Measurements from ENCODE around the gene SLC44A5. TPM values are rescaled to one million over a fixed set of nuclear protein-coding genes. Genes with fewer than 3 reads are reported as not detected.

The SLC44A5 gene
- total RNA-seq, 2 donors from 2014 or later = 0.07 TPM; not detected in 1

DNA sequence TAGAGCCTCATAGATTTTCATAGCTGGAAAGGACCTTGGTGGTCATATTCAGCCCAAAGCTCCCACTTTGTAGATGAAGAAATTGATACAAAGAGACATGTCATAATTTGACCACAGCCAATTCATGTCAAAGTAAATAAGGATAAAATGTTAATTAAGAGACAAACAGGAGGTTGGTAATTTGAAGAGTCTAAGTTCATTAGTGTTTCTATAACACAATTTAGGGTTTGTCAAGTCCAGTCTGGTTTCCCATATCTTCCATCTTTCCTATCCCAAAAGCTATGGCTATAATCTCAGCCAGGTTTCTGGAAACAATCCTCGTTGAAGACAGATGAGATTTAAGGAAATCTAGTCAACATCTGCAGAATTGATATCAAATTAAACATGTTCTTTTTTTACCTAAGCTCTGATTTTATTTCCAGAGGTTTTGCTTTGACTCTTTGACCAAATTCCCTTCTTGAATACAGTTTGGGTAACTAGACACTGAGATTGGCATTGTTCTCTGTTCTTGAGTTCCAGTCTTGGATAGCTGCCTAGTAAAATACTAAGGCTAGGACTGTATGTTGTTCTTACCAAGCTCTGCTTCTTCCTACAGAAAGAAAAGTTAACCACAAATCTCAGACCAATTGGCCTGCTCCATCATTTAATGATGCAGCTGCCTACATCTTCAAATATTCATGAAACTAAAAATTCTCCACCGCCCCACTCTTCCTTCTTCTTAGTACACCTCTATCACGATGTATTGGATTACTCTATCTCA lies 62.0 kb downstream of the SLC44A5 start:
- ATAC-seq = no peak
- peaks cover 0 to 6% of the 10 kb centered on the region in 2 donors for H3K9me3 Mint-ChIP-seq
- no peak overlapping the region for H3K27ac Mint-ChIP-seq
- DNase-seq (ENCODE audit: low spot score in 2 of 2) = no peak
- H3K36me3 Mint-ChIP-seq = peaks cover 0 to 7% of the 10 kb centered on the region in 2 donors

DNA sequence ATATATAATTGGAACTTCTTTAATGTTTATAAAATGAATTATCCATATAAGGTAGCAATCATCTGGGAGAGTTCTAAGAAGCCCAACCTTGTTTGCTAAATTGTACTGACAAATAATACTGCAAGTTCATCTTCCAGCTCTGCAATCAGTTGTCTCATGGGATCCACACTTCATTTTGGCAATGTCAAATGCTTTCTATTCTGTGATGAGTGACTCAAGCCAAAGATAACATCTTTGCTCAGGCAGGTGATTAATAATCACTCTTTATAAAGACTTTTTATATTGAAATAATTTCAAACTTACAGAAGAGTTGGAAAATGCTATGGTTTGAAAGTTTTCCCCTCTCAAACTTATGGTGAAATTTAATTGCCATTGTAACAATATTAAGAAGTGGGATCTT lies 67.2 kb downstream of the SLC44A5 start:
- peaks cover 0 to 6% of the 10 kb centered on the region in 2 donors for H3K9me3 Mint-ChIP-seq
- H3K27ac Mint-ChIP-seq = no peak overlapping the region
- DNase-seq (ENCODE audit: low spot score in 2 of 2) (no peak), ATAC-seq (no peak)
- no peaks in the 10 kb centered on the region for H3K36me3 Mint-ChIP-seq

DNA sequence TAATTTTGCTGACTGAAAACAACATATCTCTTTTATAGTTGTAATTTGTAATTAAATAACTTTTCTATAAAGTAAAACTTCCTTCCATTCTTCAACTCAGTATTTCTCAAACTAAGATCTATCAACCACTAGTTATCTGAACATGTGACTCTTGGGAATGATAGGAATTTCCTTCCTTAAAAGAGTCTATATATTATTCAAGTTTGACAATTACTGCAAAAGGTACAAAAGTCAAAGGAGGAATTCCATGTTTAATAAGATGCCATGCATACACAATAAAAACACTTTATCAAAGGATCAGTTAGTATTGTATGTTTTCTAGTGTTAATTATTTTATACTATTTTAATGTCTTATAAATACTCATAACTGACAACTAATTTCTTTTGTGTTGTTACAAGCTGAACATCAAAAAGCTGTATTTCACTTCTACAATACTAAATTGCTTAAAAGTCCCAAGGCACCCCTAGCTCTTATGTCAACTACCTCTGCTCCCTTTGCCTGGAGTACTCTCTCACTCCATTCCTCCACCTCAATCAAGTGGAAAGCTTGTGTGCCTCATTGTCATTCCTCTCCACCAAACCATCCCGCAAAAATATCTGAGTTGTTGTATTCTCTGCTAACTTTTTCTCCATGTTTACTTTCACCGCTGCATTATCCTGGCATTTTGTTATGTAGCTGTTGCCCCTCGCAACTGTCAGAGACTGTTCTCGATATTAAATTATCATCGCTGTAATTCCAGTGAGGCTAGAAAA lies 67.9 kb downstream of the SLC44A5 start:
- Mint-ChIP-seq H3K36me3 (no peaks in the 10 kb centered on the region), H3K27ac (no peak overlapping the region), H3K9me3 (peaks cover 0 to 6% of the 10 kb centered on the region in 2 donors)
- DNase-seq (ENCODE audit: low spot score in 2 of 2) = no peak
- ATAC-seq = no peak

DNA sequence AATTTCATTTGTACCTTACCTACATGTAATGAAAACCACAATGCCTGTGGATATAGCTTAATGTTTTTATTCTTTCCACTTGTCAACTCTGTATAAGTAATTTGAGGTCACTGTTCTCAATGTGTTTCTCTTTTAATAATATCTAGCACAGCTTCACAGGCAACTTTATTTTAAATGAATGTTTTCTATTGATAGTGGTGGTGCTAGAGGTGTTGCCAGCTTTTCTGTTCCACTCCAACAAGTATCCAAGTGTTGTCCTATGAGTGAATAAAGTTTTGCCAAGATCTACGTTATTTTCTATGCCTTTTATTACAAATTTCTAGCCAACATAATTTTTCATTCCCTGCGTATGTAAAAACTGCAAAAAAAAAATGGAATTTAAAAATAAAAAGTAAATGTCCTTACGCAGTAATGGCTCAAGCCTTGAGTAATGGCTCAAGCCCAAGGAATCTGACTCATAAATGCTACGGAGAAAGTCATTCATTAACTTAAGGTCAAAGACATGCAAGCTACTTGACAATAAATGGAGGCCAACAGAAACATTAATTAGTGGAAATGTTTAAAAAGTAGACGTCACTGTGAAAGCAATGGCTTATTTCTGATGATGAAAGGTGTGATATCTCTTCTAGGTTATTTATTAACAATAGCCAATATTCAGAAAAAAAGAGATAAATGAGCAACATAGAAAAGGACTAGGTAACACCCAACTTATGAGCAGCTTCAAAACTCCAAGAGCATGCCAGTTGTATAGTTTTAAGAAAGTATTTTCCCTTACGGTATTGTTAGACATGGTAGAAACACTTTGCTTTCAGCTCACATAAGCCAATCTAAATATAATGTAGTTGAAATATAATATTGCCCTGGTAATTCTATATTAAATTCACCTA lies 71.4 kb downstream of the SLC44A5 start:
- Mint-ChIP-seq H3K27ac (no peak overlapping the region), H3K9me3 (no peaks in the 10 kb centered on the region), H3K36me3 (no peaks in the 10 kb centered on the region)
- no peak for ATAC-seq
- DNase-seq (ENCODE audit: low spot score in 2 of 2) = no peak

DNA sequence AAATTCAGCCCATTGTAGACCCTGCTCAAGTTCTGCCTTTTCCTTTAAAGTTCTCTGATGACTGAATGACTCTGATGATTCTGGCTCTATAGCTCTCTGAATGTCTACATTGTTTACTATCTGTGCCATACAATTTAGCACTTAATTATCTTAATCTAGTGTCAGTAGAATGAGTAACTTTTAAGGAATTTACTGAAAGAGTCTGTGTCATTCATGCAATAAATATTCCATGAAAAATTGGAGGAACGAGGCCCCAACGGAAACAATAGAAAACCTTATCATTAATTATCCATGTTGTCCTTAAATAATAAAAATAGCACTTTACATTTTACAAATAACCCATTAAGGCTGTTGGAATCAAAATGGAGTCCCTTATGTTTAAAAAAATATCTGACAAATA lies 77.8 kb downstream of the SLC44A5 start:
- H3K27ac Mint-ChIP-seq = no peak overlapping the region
- no peaks in the 10 kb centered on the region for H3K36me3 Mint-ChIP-seq
- no peak for DNase-seq (ENCODE audit: low spot score in 2 of 2)
- no peaks in the 10 kb centered on the region for H3K9me3 Mint-ChIP-seq
- ATAC-seq = no peak

DNA sequence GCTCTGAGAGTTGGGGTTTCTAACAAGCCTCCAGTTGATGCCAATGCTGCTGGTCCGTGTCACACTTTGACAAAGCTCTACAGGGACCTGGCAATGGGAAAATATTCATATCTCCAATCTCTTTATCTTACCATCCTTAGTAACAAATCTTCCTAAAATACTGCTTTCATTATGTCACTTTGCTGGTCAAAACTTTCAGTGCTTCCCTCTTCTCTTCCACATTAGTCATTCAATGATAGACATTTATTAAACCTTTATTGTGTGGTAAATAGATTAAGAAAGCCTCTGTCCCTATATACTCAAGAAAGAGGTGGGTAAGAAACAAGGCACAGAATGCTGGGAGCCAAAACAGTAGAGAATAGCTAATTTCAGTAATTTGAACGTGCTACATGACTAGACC lies 79.3 kb downstream of the SLC44A5 start:
- ATAC-seq (no peak), DNase-seq (ENCODE audit: low spot score in 2 of 2) (no peak)
- Mint-ChIP-seq H3K27ac (no peak overlapping the region), H3K9me3 (no peaks in the 10 kb centered on the region), H3K36me3 (no peaks in the 10 kb centered on the region)

DNA sequence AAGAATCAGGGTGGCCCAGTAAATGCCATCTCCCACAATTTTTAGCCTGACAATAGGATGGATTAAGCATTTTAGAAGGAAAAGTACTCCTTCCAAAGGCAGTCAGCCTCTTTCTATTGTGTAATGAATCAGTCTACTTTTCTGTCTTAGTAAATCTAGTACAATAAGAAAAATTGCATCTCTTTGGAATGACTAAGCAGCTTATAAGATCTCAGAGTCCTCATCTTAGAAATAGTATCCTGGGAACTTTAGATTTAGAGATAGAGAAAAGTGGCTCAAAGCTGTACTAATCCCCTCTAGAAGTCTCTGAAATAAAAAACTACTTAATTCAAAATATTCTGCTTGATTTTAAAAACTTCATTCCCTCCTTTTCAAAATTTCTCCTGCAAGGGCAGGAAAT lies 81.4 kb downstream of the SLC44A5 start:
- Mint-ChIP-seq H3K9me3 (no peaks in the 10 kb centered on the region), H3K27ac (no peak overlapping the region), H3K36me3 (no peaks in the 10 kb centered on the region)
- DNase-seq (ENCODE audit: low spot score in 2 of 2) (no peak), ATAC-seq (no peak)

DNA sequence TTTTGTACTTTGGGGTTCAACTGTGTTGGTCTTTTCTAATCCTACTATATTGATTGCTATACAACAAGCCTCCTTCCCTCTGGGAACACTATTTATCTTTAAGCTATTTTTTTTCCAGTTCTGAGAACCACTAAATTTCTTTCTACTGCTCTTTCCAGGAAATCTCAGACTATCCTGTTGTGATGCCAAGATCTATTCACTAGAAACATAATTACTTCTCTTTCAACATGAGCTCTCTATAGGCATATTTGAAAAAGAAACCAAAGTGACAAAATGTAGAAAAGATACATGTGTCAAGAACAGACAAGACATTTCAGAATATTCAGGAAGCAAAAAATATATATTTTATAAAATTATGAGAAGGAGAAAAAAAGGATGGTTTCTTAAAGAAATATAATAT lies 82.9 kb downstream of the SLC44A5 start:
- no peak overlapping the region for H3K27ac Mint-ChIP-seq

DNA sequence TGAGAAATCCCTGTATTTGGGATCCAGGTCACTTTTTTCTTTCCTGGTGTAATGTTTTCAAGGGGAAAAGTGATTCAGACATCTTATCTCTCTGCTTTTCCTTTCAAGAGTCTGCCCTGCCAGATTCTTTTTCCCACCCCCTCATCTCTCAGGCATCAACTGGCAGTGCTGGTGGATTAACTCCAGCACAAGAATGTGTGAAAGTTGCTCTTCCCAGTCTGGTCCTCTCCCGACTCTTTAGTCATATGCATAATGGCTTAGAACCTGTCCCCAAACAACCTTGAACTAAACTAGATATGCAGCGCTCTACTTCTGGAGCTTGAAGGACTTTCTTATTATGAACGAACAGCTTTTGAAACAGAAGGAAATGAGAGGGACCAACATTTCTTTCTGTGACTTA lies 88.5 kb downstream of the SLC44A5 start:
- Mint-ChIP-seq H3K36me3 (no peaks in the 10 kb centered on the region), H3K27ac (no peak overlapping the region), H3K9me3 (no peaks in the 10 kb centered on the region)
- DNase-seq (ENCODE audit: low spot score in 2 of 2) (no peak), ATAC-seq (no peak)

More for the DNA sequence above, 82.9 kb downstream of the SLC44A5 start:
- Mint-ChIP-seq H3K36me3 (no peaks in the 10 kb centered on the region), H3K9me3 (no peaks in the 10 kb centered on the region)
- DNase-seq (ENCODE audit: low spot score in 2 of 2) = no peak
- ATAC-seq = no peak

DNA sequence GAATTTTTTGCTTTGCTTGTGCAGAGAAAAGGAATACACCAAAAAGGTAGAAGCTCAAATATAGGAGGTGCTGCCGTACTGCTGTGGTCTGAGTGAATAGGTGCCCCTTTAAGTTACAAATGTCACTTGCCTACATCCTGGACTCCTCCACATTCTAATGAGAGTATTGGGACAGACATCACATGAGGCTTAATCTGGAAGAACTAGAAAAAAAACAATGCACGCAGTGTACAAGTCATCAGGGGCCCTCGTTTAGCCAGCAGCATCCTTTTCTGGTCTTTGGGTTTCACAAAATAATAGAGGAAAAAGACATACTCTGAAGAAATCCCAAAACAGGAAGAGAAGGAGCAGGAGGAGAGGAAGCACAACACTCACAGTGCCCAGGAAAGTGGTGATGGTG lies 89.3 kb downstream of the SLC44A5 start:
- ATAC-seq = no peak
- Mint-ChIP-seq H3K9me3 (no peaks in the 10 kb centered on the region), H3K36me3 (no peaks in the 10 kb centered on the region), H3K27ac (no peak overlapping the region)
- DNase-seq (ENCODE audit: low spot score in 2 of 2) = no peak

DNA sequence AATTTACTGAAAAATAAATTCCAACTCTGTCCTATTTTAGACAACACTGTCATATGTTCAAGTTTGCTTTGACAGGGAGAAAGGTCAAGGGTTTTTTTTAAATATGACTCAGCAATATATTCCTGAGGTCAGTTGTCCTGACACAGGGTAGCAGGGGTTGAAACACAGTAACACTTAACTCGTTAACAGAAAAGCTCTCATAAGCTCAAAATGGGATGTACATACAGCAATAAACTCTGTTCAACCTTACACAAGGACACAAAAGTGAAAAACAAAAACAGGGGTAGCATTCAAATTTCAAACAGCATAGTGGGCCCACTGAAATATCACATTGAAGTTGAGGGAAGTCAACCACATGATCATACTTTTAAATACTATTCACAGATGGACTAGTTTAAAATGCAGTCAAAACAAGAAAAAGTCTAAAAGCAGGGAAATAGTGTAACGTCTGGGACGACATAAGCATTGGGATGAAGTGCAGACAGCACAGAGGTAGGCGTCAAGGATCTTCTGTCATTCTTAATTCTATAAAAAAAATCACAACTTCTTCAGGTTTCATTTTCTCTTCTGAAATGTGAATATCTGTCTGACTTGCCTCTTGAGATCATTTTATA lies 89.9 kb downstream of the SLC44A5 start:
- Mint-ChIP-seq H3K27ac (no peak overlapping the region), H3K36me3 (no peaks in the 10 kb centered on the region), H3K9me3 (no peaks in the 10 kb centered on the region)
- ATAC-seq = no peak
- no peak for DNase-seq (ENCODE audit: low spot score in 2 of 2)

DNA sequence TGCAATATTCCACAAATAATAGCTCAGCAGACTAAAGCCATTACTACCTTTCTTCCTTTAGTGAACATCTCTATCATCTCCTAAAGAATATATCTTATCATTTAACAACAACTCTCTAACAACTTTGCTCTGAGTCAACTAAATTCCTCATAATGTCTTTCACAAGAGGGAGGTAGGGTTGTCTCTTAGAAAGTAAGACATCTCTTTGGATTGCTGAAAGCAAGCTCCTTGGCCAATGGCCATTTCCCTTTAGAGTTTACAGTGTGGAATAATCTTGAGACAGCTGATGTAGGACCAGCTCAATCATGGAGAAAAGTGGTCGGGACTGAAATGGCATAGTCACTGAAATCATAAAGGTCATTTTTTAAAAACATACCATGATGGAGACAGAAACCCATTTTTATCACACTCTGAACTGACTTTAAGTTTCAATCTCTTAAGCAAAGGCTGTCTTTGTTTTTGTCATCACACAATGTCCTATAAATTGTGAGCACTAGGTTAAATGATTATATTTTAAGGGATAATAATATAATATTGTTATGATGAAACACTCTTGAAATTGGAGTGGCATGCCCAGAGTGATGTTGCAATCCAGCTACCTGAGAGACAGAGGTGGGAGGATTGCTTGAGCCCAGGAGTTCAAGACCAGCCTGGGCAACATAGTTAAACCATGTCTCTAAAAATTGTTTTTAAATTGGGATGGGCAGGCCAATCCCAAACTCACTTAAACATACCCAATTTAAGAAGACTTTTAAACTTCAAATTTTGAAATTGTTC lies 91.1 kb downstream of the SLC44A5 start:
- no peak for DNase-seq (ENCODE audit: low spot score in 2 of 2)
- ATAC-seq = no peak

DNA sequence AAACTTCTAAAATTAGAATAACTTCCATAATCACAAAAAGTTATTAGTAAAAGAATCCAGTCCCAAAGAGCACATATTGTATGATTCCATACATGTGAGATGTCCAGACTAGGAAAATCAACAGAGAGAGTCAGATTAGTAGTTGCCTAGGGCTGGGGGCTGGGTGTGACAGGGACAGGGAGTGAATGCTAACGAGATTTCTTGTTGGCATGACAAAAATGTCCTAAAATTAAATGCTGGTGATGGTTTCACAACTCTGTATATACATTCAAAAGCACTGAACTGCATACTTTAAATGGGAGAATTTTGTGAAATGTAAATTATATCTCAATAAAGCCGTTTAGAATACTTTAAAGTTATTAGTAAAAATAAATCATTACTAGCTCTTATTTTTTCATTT lies 92.2 kb downstream of the SLC44A5 start:
- Mint-ChIP-seq H3K36me3 (no peaks in the 10 kb centered on the region), H3K27ac (no peak overlapping the region), H3K9me3 (no peaks in the 10 kb centered on the region)
- no peak for ATAC-seq
- no peak for DNase-seq (ENCODE audit: low spot score in 2 of 2)

More for the DNA sequence above, 91.1 kb downstream of the SLC44A5 start:
- Mint-ChIP-seq H3K9me3 (no peaks in the 10 kb centered on the region), H3K36me3 (no peaks in the 10 kb centered on the region), H3K27ac (no peak overlapping the region)

DNA sequence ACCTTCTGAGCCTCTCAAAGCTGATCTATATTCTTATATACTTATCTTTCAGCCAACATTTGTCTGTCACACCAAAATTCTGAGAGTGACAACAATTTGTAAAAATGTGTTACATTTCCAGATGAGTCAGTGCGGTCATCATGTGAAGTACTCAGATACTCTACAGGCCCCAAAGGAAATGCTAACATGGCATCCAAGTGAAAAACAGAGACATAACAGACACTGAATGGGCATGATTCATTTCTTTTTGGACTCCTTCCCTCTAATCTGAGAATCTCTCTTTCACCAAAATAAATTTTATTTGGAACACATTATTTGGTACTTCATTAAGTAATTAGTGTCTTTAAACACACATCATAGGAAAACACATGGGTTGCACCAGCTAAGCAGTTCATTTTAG lies 96.6 kb downstream of the SLC44A5 start:
- no peaks in the 10 kb centered on the region for H3K9me3 Mint-ChIP-seq
- DNase-seq (ENCODE audit: low spot score in 2 of 2) (no peak), ATAC-seq (no peak)
- no peak overlapping the region for H3K27ac Mint-ChIP-seq
- H3K36me3 Mint-ChIP-seq = no peaks in the 10 kb centered on the region

DNA sequence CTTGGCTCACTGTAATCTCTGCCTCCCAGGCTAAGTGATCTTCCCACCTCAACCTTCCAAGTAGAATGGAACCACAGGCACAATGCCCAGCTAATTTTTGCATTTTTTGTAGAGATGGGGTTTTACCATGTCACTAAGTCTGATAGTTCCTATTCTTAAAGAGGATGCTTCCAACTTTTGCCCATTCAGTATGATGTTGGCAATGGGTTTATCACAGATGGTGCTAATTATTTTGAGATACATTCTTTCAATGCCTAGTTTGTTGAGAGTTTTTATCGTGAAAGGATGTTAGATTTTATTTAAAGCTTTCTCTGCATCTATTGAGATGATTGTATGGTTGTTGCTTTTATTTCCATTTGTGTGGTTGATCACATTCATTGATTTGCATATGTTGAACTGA lies 103.9 kb downstream of the SLC44A5 start:
- DNase-seq (ENCODE audit: low spot score in 2 of 2) (no peak), ATAC-seq (no peak)
- Mint-ChIP-seq H3K9me3 (no peaks in the 10 kb centered on the region), H3K27ac (no peak overlapping the region), H3K36me3 (no peaks in the 10 kb centered on the region)
